ENCODE results near the gene OOSP3. TPM values are rescaled to one million over a fixed set of nuclear protein-coding genes. Genes with fewer than 3 reads are reported as not detected.
"Not testable (repeated sequence)": the region's sequence is repeated elsewhere in the genome, so short reads cannot be mapped to it uniquely, and the experiment has no call there.

Gene OOSP3
- total RNA-seq, 6 experiments from 2014 or later = not detected

DNA sequence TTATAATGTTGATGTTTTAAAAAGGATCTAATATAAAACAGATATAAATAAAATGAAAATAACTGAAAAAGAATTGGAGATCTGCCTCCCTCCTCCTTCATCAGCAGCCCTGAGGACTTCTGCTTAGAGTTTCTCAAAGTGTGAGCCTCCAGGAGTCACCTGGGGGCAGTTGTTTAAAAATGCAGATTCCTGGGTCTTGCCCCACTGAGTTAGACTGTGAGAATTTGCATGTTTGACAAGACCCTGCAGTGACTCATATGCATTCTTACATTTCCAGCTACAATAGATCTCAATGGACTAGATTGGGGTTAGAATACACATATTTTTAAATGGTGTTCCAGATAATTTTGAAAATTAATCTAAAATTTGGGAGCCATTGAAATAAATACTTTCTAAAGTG lies 798 bp upstream of the OOSP3 start:
- no peaks in the 10 kb centered on the region for H3K27me3 ChIP-seq
- no peak for ATAC-seq
- H3K4me3 ChIP-seq = no peak overlapping the region
- H3K36me3 ChIP-seq = no peaks in the 10 kb centered on the region
- no peak for DNase-seq
- intact Hi-C loops (cut with DNase I) = no loop called here
- no peaks in the 10 kb centered on the region for H3K4me1 ChIP-seq
- H3K9me3 ChIP-seq = no peaks in the 10 kb centered on the region
- TF ChIP-seq, protein P1, sequence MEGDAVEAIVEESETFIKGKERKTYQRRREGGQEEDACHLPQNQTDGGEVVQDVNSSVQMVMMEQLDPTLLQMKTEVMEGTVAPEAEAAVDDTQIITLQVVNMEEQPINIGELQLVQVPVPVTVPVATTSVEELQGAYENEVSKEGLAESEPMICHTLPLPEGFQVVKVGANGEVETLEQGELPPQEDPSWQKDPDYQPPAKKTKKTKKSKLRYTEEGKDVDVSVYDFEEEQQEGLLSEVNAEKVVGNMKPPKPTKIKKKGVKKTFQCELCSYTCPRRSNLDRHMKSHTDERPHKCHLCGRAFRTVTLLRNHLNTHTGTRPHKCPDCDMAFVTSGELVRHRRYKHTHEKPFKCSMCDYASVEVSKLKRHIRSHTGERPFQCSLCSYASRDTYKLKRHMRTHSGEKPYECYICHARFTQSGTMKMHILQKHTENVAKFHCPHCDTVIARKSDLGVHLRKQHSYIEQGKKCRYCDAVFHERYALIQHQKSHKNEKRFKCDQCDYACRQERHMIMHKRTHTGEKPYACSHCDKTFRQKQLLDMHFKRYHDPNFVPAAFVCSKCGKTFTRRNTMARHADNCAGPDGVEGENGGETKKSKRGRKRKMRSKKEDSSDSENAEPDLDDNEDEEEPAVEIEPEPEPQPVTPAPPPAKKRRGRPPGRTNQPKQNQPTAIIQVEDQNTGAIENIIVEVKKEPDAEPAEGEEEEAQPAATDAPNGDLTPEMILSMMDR (IDR thresholded peaks at IDR 0.05) = no peak
- TF ChIP-seq POLR2A (IDR thresholded peaks at IDR 0.05) = no peak
- no peak overlapping the region for H3K27ac ChIP-seq

DNA sequence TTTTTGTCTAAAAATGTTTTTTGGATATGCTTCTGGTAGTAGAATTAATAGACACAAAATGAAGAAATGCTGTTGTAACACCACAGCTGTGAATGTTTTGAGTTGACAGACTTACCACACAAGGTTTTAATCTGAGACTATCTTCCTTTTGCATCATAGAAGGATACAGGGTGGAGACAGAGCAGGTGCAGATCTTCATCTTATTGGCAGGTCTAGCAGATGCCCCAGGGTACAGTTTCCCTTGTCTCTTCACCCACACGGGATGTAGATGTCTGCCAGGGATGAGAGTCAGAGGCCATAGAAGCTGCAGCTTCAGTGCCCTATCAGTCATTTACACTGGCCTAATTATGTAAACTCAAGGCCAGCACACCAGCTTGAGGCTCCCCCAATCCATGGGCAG lies 985 bp downstream of the OOSP3 start:
- DNase-seq (no peak), ATAC-seq (no peak)
- WGBS (ENCODE audit: insufficient coverage, low coverage, low lambda C conversion rate, missing lambda C conversion rate) = no CpG with 5 or more reads among the region's 1 CpG
- Histone ChIP-seq H3K4me1 (no peaks in the 10 kb centered on the region), H3K36me3 (no peaks in the 10 kb centered on the region), H3K4me3 (no peak overlapping the region), H3K27ac (no peak overlapping the region), H3K27me3 (no peaks in the 10 kb centered on the region), H3K9me3 (no peaks in the 10 kb centered on the region)
- intact Hi-C loops (cut with DNase I) = no loop called here
- TF ChIP-seq, protein P1 (IDR thresholded peaks at IDR 0.05) = no peak

DNA sequence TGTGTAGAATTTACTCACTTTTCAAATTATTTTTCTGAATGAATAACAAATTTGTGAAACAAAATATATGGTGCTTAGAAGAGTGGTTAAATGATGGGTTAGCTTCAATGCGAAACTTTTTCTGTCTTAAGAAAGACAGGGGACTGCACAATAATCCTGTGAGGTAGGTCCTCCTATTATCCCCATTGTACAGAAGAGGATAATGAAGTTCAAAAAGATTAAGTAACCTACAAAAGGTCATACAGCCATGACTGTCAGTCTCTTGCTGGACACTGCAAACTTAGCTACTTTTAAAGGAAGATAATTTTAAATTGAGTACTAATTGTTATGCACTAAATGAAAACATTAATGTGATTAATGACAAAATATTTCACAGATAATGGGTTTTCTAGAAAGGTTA lies 5.0 kb downstream of the OOSP3 start:
- Histone ChIP-seq H3K4me3 (no peak overlapping the region), H3K27ac (no peak overlapping the region), H3K27me3 (no peaks in the 10 kb centered on the region), H3K36me3 (no peaks in the 10 kb centered on the region), H3K9me3 (no peaks in the 10 kb centered on the region), H3K4me1 (no peaks in the 10 kb centered on the region)
- WGBS (ENCODE audit: insufficient coverage, low coverage, low lambda C conversion rate, missing lambda C conversion rate) = 67% methylated on average over 1 of the region's 1 CpG
- TF ChIP-seq POLR2A (IDR thresholded peaks at IDR 0.05) = no peak
- TF ChIP-seq, protein P1 (IDR thresholded peaks at IDR 0.05) = no peak
- no peak for DNase-seq
- intact Hi-C loops (cut with DNase I) = no loop called here
- no peak for ATAC-seq

- H3K36me3 ChIP-seq; H3K4me1 ChIP-seq; H3K4me3 ChIP-seq; intact Hi-C loops (cut with DNase I); DNase-seq; H3K27ac ChIP-seq; H3K9me3 ChIP-seq; ATAC-seq; H3K27me3 ChIP-seq: not testable (repeated sequence)
These were observed 8.6 kb downstream of the OOSP3 start for GRCh38 chr11:59887156-59887555.

GRCh38 chr11:59891781-59892181 lies 13.2 kb downstream of the OOSP3 start:
- H3K36me3 ChIP-seq = no peaks in the 10 kb centered on the region
- H3K27me3 ChIP-seq = no peaks in the 10 kb centered on the region
- WGBS (ENCODE audit: insufficient coverage, low coverage, low lambda C conversion rate, missing lambda C conversion rate) = no CpG with 5 or more reads among the region's 4 CpGs
- H3K4me1 ChIP-seq = no peaks in the 10 kb centered on the region
- intact Hi-C loops (cut with DNase I) = no loop called here
- no peaks in the 10 kb centered on the region for H3K9me3 ChIP-seq
- TF ChIP-seq POLR2A (IDR thresholded peaks at IDR 0.05) = no peak
- TF ChIP-seq, protein P1 (IDR thresholded peaks at IDR 0.05) = no peak
- H3K27ac ChIP-seq = no peak overlapping the region
- ATAC-seq (no peak), DNase-seq (no peak)
- H3K4me3 ChIP-seq = no peak overlapping the region

Data from right lobe of liver (tissue), 6 donors.